NCI-H2196 treated with DMSO at 0.1 percent for 48 hours (cell line): ENCODE measurements around the gene LRCH1.
A peak's percentile ranks its signal among the peaks of the same experiment; 100 is the strongest.
"Not testable (repeated sequence)": the region's sequence is repeated elsewhere in the genome, so short reads cannot be mapped to it uniquely, and the experiment has no call there.

Experiments
- DNase-seq: peaks from one replicate; lab custom pipeline; 2025; ENCODE audit not compliant: unreplicated experiment; lab: John Stamatoyannopoulos, UW

LRCH1 gene

GRCh38 chr13:46745706-46746105 is 192.7 kb downstream of the LRCH1 start:
- DNase-seq: no peak

- DNase-seq: no peak
Observed at GRCh38 chr13:46747031-46747820, 194.3 kb downstream of the LRCH1 start.

- no peak for DNase-seq
Observed at GRCh38 chr13:46748300-46748699, 195.3 kb downstream of the LRCH1 start.

GRCh38 chr13:46749951-46750350 is 197.0 kb downstream of the LRCH1 start:
- DNase-seq: no peak

- no peak for DNase-seq
Observed at GRCh38 chr13:46751811-46752635, 199.1 kb downstream of the LRCH1 start.

- no peak for DNase-seq
Observed at GRCh38 chr13:46753137-46753536, 200.2 kb downstream of the LRCH1 start.

- no peak for DNase-seq
Observed at GRCh38 chr13:46753917-46754316, 200.9 kb downstream of the LRCH1 start.

GRCh38 chr13:46754812-46755211 is 201.8 kb downstream of the LRCH1 start:
- no peak for DNase-seq

GRCh38 chr13:46755508-46755907 is 202.5 kb downstream of the LRCH1 start:
- DNase-seq: not testable (repeated sequence)

GRCh38 chr13:46756977-46757376 is 204.0 kb downstream of the LRCH1 start:
- DNase-seq: no peak

- DNase-seq: no peak
Observed at GRCh38 chr13:46757640-46758039, 204.7 kb downstream of the LRCH1 start.

GRCh38 chr13:46759846-46760245 is 206.9 kb downstream of the LRCH1 start:
- DNase-seq: peak; percentile 11

GRCh38 chr13:46761174-46761573 is 208.2 kb downstream of the LRCH1 start:
- no peak for DNase-seq

- DNase-seq: no peak
Observed at GRCh38 chr13:46761866-46762265, 208.9 kb downstream of the LRCH1 start.

GRCh38 chr13:46769925-46770324 is 217.0 kb downstream of the LRCH1 start:
- not testable (repeated sequence) for DNase-seq

- no peak for DNase-seq
Observed at GRCh38 chr13:46771693-46772092, 218.7 kb downstream of the LRCH1 start.

- DNase-seq: no peak
Observed at GRCh38 chr13:46773541-46773940, 220.6 kb downstream of the LRCH1 start.

GRCh38 chr13:46775385-46776107 is 222.6 kb downstream of the LRCH1 start:
- no peak for DNase-seq

- no peak for DNase-seq
Observed at GRCh38 chr13:46778095-46778494, 225.1 kb downstream of the LRCH1 start.

GRCh38 chr13:46778890-46779289 is 225.9 kb downstream of the LRCH1 start:
- no peak for DNase-seq

- no peak for DNase-seq
Observed at GRCh38 chr13:46782066-46782465, 229.1 kb downstream of the LRCH1 start.

- DNase-seq: no peak
Observed at GRCh38 chr13:46782691-46783090, 229.7 kb downstream of the LRCH1 start.
